HepG2 (cell line): ENCODE results near the gene TTLL8. TPM values are rescaled to one million over a fixed set of nuclear protein-coding genes. Genes with fewer than 3 reads are reported as not detected.
A peak's percentile ranks its signal among the peaks of the same experiment; 100 is the strongest.

Experiments used
- ATAC-seq: fragments of 200-7000 bp; cut with Tn5 transposase; 3 replicates; pipeline ENCODE4 v1.9.1; 2020; ENCODE audit warnings: mild to moderate bottlenecking, moderate library complexity
- BruUV-seq: library from RNA; stranded (reverse); fragments of 400-500 nt; replicated peaks from 2 replicates; lab custom pipeline; 2021; lab: Mats Ljungman, UMichigan
- CTCF ChIA-PET: fragments of 300-600 bp; formaldehyde crosslinking; extraction: SDS; loops from one replicate; lab custom pipeline; 2021; ENCODE audit warnings: low total read pairs, inconsistent platforms, low intra/inter-chr PET ratio; lab: Yijun Ruan, JAX
- POLR2A ChIA-PET: fragments of 350-600 bp; sonication (Branson Sonifier 250); formaldehyde crosslinking; loops from one replicate; lab custom pipeline; 2020; ENCODE audit warnings: antibody characterized with exemption, inconsistent platforms; lab: Yijun Ruan, JAX
- DNase-seq: peaks from one replicate; pipeline ENCODE4 v3.0.0-alpha.2; 2015; ENCODE audit warnings: low spot score
- FAIRE-seq: peaks from 3 replicates; lab custom pipeline; 2011; peaks lifted over from hg19 to GRCh38; lab: Jason Lieb, UNC
- H2AFZ ChIP-seq: one replicate; pipeline ENCODE4 v1.6.1; 2011; ENCODE audit warnings: low read length, inconsistent platforms
- H3K27ac ChIP-seq: fragments of 300-600 bp; 3 replicates; pipeline ENCODE4 v1.8.0; 2011; ENCODE audit warnings: mixed run types, mild to moderate bottlenecking, mixed read lengths, low read length, inconsistent platforms; ENCODE audit not compliant: insufficient read depth; ENCODE audit errors: extremely low read length
- H3K27me3 ChIP-seq, 2 experiments: fragments of 200-600 bp in 1 of 2; 2 replicates in 1 of 2; 3 replicates in 1 of 2; pipeline versions ENCODE4 v1.6.0 to v1.8.0; 2011; ENCODE audit warnings: low read length in 2 of 2, mild to moderate bottlenecking in 2 of 2, moderate library complexity in 2 of 2, inconsistent platforms in 1 of 2; ENCODE audit not compliant: insufficient read depth in 2 of 2, control insufficient read depth in 1 of 2
- H3K36me3 ChIP-seq, 2 experiments: fragments of 200-600 bp in 1 of 2; replicated peaks in 1 of 2; 2 replicates in 1 of 2; 3 replicates in 1 of 2; pipeline versions ENCODE4 v1.5.1 to v1.8.0; 2011; ENCODE audit warnings: low read length in 2 of 2, inconsistent platforms in 1 of 2; ENCODE audit not compliant: insufficient read depth in 2 of 2, control insufficient read depth in 1 of 2
- H3K4me1 ChIP-seq: 2 replicates; pipeline ENCODE4 v1.5.1; 2012; ENCODE audit warnings: low read length, inconsistent platforms; ENCODE audit not compliant: insufficient read depth
- H3K4me2 ChIP-seq: 2 replicates; pipeline ENCODE4 v1.6.0; 2011; ENCODE audit warnings: low read depth, low read length, inconsistent platforms
- H3K4me3 ChIP-seq, 3 experiments: fragments of 200-600 bp in 1 of 3; sonication (generic), shearing (Covaris generic) in 1 of 3; replicated peaks in 1 of 3; 2 replicates each; pipeline ENCODE4 v1.5.1; 2011 to 2016; ENCODE audit warnings: low read length in 3 of 3, inconsistent platforms in 2 of 3, low read depth in 2 of 3, mild to moderate bottlenecking in 2 of 3, control low read depth in 1 of 3, mixed read lengths in 1 of 3; ENCODE audit not compliant: insufficient read depth in 1 of 3
- H3K79me2 ChIP-seq: one replicate; pipeline ENCODE4 v1.6.1; 2011; ENCODE audit warnings: low read length, inconsistent platforms; ENCODE audit not compliant: insufficient read depth
- H3K9ac ChIP-seq: 2 replicates; pipeline ENCODE4 v1.6.0; 2011; ENCODE audit warnings: mild to moderate bottlenecking, low read depth, low read length, inconsistent platforms; ENCODE audit not compliant: insufficient read depth
- H3K9me3 ChIP-seq: 2 replicates; pipeline ENCODE4 v1.5.1; 2012; ENCODE audit warnings: mild to moderate bottlenecking, low read length
- H4K20me1 ChIP-seq: 2 replicates; pipeline ENCODE4 v1.6.0; 2011; ENCODE audit warnings: inconsistent platforms, mild to moderate bottlenecking, low read length, moderate library complexity; ENCODE audit not compliant: insufficient read depth
- BHLHE40 ChIP-seq: IDR thresholded peaks from 2 replicates; pipeline ENCODE4 v1.6.1; 2011; ENCODE audit warnings: low read length, improper control_type of control experiment
- FOSL1 ChIP-seq: sonication (generic); formaldehyde crosslinking; IDR thresholded peaks from 2 replicates; pipeline ENCODE4 v1.9.0; 2021; ENCODE audit warnings: missing genetic modification reagents, borderline replicate concordance
- FOSL2 ChIP-seq: sonication (generic); formaldehyde crosslinking; IDR thresholded peaks from 2 replicates; pipeline ENCODE4 v1.4.0; 2020; ENCODE audit warnings: missing genetic modification reagents
- HNF4A ChIP-seq: sonication (generic); formaldehyde crosslinking; IDR thresholded peaks from 2 replicates; pipeline ENCODE4 v1.4.0; 2020; ENCODE audit warnings: missing genetic modification reagents
- JUND ChIP-seq: sonication (generic); formaldehyde crosslinking; IDR thresholded peaks from 2 replicates; pipeline ENCODE4 v1.8.0; 2022; ENCODE audit warnings: mild to moderate bottlenecking, missing genetic modification reagents
- NFAT5 ChIP-seq: sonication (generic); formaldehyde crosslinking; IDR thresholded peaks from 2 replicates; pipeline ENCODE4 v1.4.0; 2020; ENCODE audit warnings: missing genetic modification reagents
- NR2C2 ChIP-seq: sonication (generic); formaldehyde crosslinking; IDR thresholded peaks from 2 replicates; pipeline ENCODE4 v1.4.0; 2020; ENCODE audit warnings: missing genetic modification reagents, mild to moderate bottlenecking, moderate library complexity, borderline replicate concordance
- RARA ChIP-seq: IDR thresholded peaks from 2 replicates; pipeline ENCODE4 v1.6.1; 2016; ENCODE audit warnings: missing genetic modification reagents, missing compliant biosample characterization
- SAP130 ChIP-seq: IDR thresholded peaks from 2 replicates; pipeline ENCODE4 v1.6.1; 2016; ENCODE audit warnings: low read depth
- WIZ ChIP-seq: sonication (generic); formaldehyde crosslinking; IDR thresholded peaks from 2 replicates; pipeline ENCODE4 v1.5.1; 2020; ENCODE audit warnings: mild to moderate bottlenecking, missing genetic modification reagents
- ZNF121 ChIP-seq: sonication (generic); formaldehyde crosslinking; IDR thresholded peaks from 2 replicates; pipeline ENCODE4 v1.5.0; 2020; ENCODE audit warnings: mild to moderate bottlenecking, missing genetic modification reagents
- ZNF430 ChIP-seq: sonication (generic); formaldehyde crosslinking; IDR thresholded peaks from 2 replicates; pipeline ENCODE4 v1.9.0; 2021; ENCODE audit warnings: mild to moderate bottlenecking, missing genetic modification reagents
- ZNF510 ChIP-seq: sonication (generic); formaldehyde crosslinking; IDR thresholded peaks from 2 replicates; pipeline ENCODE4 v1.4.0; 2020; ENCODE audit warnings: low read depth, mild to moderate bottlenecking, missing genetic modification reagents
- ZNF576 ChIP-seq: sonication (generic); formaldehyde crosslinking; IDR thresholded peaks from 2 replicates; pipeline ENCODE4 v1.4.0; 2020; ENCODE audit warnings: mild to moderate bottlenecking, missing genetic modification reagents
- ZNF670 ChIP-seq: sonication (generic); formaldehyde crosslinking; IDR thresholded peaks from 2 replicates; pipeline ENCODE4 v1.8.0; 2022; ENCODE audit warnings: mild to moderate bottlenecking, missing genetic modification reagents, borderline replicate concordance
- ZNF773 ChIP-seq: sonication (generic); formaldehyde crosslinking; IDR thresholded peaks from 2 replicates; pipeline ENCODE4 v1.4.0; 2020; ENCODE audit warnings: missing genetic modification reagents, borderline replicate concordance
- WGBS: methylation state at CpG from one replicate; pipeline ENCODE4 v1.1.6; 2017; ENCODE audit warnings: low lambda C conversion rate; 5-methylcytosine and 5-hydroxymethylcytosine counted together
- in situ Hi-C: cut with HindIII; loops from 2 replicates; pipeline ENCODE4 v1.10.0; 2017; ENCODE audit warnings: low pct_unique_long_range_greater_than_20kb; ENCODE audit not compliant: extremely low pct_ligation_motif_present
- intact Hi-C: fragments of 100-400 bp; cut with micrococcal nuclease; formaldehyde crosslinking; loops from one replicate; pipeline ENCODE4 v1.10.0; 2022; ENCODE audit not compliant: unreplicated experiment
- polyA plus RNA-seq, 8 experiments: library from polyadenylated mRNA; depleted of rRNA in 3 of 8; stranded (reverse) in 7 of 8; unstranded in 1 of 8; fragments of >200 nt; fragmentation: Illumina TruSeq in 4 of 8; extraction: Trizol in 4 of 8; gene quantifications; 2 replicates each; pipeline versions ENCODE4 v1.2.1 to v1.2.3, GENCODE V29; 2011 to 2016; ENCODE audit warnings: low read depth in 4 of 8, missing spikeins in 1 of 8, mixed read lengths in 1 of 8; ENCODE audit not compliant: insufficient read depth in 1 of 8
- total RNA-seq, 5 experiments: library from RNA; depleted of rRNA; stranded (reverse); fragments of >200 nt; fragmentation: Illumina TruSeq; extraction: Trizol; gene quantifications; 2 replicates each; pipeline ENCODE4 v1.2.3, GENCODE V29; 2016; ENCODE audit warnings: low read depth in 1 of 5
- TF ChIP-seq, protein P1 (sequence below): sonication (generic); formaldehyde crosslinking; IDR thresholded peaks from 2 replicates; pipeline ENCODE4 v1.5.1; 2020; ENCODE audit warnings: mild to moderate bottlenecking, moderate library complexity, missing genetic modification reagents

Gene TTLL8
- total and polyA plus RNA-seq, 2 of the 13 experiments (the other 11 are each of a cell fraction or from before 2014, with no cell fraction given): not detected

DNA sequence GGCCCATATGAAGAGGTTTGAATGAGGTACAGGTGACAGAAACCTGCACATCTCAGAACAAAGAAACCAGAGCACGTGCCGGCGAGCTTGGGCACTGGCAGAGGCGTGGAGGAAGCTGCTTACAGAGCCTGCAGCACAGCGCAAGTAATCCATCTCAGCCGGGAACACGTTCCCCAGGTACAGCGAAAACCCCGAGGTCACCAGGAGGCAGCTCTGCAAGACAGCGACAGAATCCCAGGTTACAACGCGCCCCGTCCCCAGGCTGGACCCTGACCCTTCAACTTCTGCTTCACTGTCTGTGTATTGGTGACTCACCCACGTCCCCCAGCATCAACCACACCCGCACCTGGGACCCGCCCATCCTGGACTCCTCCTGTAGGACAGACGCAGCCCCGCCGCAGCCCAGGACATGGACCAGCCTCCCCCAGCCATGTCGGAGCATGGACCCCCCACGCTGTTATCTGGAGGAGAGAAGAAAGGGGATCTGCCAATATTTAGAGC, 24.9 kb upstream of the TTLL8 start:
- no peak for FAIRE-seq
- DNase-seq: peak; percentile 44
- peak; percentile 82 for ATAC-seq
- Histone ChIP-seq H4K20me1 (no peaks in the 10 kb centered on the region), H3K4me3 (peak overlapping the region in 1 of 3 experiments; percentile 40; a peak in 2 of 6 replicates), H3K9me3 (no peaks in the 10 kb centered on the region), H3K27ac (no peak overlapping the region), H3K4me2 (peak overlapping the region; percentile 61), H3K4me1 (peaks cover 17% of the 10 kb centered on the region), H3K27me3 (peaks cover 3 to 53% of the 10 kb centered on the region in 2 experiments; a peak in 4 of 5 replicates), H3K79me2 (no peaks in the 10 kb centered on the region), H3K9ac (no peak overlapping the region), H2AFZ (no peak overlapping the region), H3K36me3 (no peaks in the 10 kb centered on the region)
- intact Hi-C loops: no loop called here
- in situ Hi-C loops: no loop called here
- WGBS: 2% methylated on average over 8 of the region's 21 CpGs
- CTCF ChIA-PET: no interaction called here
- POLR2A ChIA-PET: no interaction called here
- BruUV-seq: no TSS peak
- TF ChIP-seq JUND (CRISPR knock-in tag) (0 out of 2 replicates have a peak, but pooled peaks have one; percentile 48), RARA (CRISPR knock-in tag) (peak; percentile 34; the same call in 1 of the 2 replicates), HNF4A (peak; percentile 46; the same call in 1 of the 2 replicates), FOSL1 (0 out of 2 replicates have a peak, but pooled peaks have one; percentile 28), NR2C2 (CRISPR knock-in tag) (peak; percentile 49), FOSL2 (peak; percentile 92), ZNF510 (CRISPR knock-in tag) (no peak), ZNF670 (CRISPR knock-in tag) (no peak), ZNF773 (CRISPR knock-in tag) (no peak), ZNF121 (CRISPR knock-in tag) (no peak), NFAT5 (no peak), BHLHE40 (peak; percentile 45; the same call in 1 of the 2 replicates), SAP130 (peak; percentile 29; the same call in 1 of the 2 replicates), WIZ (no peak), ZNF576 (CRISPR knock-in tag) (no peak), ZNF430 (CRISPR knock-in tag) (no peak)
- TF ChIP-seq, protein P1, sequence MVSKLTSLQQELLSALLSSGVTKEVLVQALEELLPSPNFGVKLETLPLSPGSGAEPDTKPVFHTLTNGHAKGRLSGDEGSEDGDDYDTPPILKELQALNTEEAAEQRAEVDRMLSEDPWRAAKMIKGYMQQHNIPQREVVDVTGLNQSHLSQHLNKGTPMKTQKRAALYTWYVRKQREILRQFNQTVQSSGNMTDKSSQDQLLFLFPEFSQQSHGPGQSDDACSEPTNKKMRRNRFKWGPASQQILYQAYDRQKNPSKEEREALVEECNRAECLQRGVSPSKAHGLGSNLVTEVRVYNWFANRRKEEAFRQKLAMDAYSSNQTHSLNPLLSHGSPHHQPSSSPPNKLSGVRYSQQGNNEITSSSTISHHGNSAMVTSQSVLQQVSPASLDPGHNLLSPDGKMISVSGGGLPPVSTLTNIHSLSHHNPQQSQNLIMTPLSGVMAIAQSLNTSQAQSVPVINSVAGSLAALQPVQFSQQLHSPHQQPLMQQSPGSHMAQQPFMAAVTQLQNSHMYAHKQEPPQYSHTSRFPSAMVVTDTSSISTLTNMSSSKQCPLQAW: peak; percentile 33; the same call in 1 of the 2 replicates
